Mesenchymal stem cell (in vitro differentiated cells and primary cell): ENCODE measurements around the gene AKR1C8.
"Not testable (repeated sequence)": the region's sequence is repeated elsewhere in the genome, so short reads cannot be mapped to it uniquely, and the experiment has no call there.

Experiments
- DNase-seq: peaks from one replicate; pipeline ENCODE4 v3.0.0-alpha.2; 2013
- H2AFZ ChIP-seq: one replicate; pipeline ENCODE4 v1.6.1; 2013; ENCODE audit warnings: low read depth, mild to moderate bottlenecking, control low read depth, inconsistent platforms, low read length, moderate library complexity
- H2AK5ac ChIP-seq: 2 replicates; pipeline ENCODE4 v1.6.1; 2013; ENCODE audit warnings: low read length, moderate library complexity, mild to moderate bottlenecking, inconsistent platforms; ENCODE audit not compliant: severe bottlenecking
- H2BK120ac ChIP-seq: one replicate; pipeline ENCODE4 v1.6.1; 2013; ENCODE audit warnings: low read depth, mild to moderate bottlenecking, inconsistent platforms, low read length, moderate library complexity
- H2BK12ac ChIP-seq, 2 experiments: one replicate each; pipeline ENCODE4 v1.6.1; 2013; ENCODE audit warnings: inconsistent platforms in 2 of 2, low read length in 2 of 2, mild to moderate bottlenecking in 2 of 2, moderate library complexity in 2 of 2, control low read depth in 1 of 2
- H2BK15ac ChIP-seq: one replicate; pipeline ENCODE4 v1.6.1; 2013; ENCODE audit warnings: mild to moderate bottlenecking, low read depth, inconsistent platforms; ENCODE audit not compliant: poor library complexity, severe bottlenecking
- H2BK5ac ChIP-seq: 2 replicates; pipeline ENCODE4 v1.6.1; 2013; ENCODE audit warnings: low read depth, mild to moderate bottlenecking, low read length, control low read depth, inconsistent platforms; ENCODE audit not compliant: poor library complexity, severe bottlenecking
- H3K14ac ChIP-seq, 2 experiments: one replicate each; pipeline ENCODE4 v1.6.1; 2013; ENCODE audit warnings: inconsistent platforms in 2 of 2, low read length in 2 of 2, control low read depth in 1 of 2, mild to moderate bottlenecking in 1 of 2, moderate library complexity in 1 of 2
- H3K18ac ChIP-seq, 2 experiments: one replicate each; pipeline ENCODE4 v1.6.1; 2013; ENCODE audit warnings: inconsistent platforms in 2 of 2, low read length in 2 of 2, control low read depth in 1 of 2, low read depth in 1 of 2, mild to moderate bottlenecking in 1 of 2
- H3K23ac ChIP-seq, 2 experiments: one replicate each; pipeline ENCODE4 v1.6.1; 2013; ENCODE audit warnings: inconsistent platforms in 2 of 2, low read length in 2 of 2, mild to moderate bottlenecking in 2 of 2, moderate library complexity in 2 of 2, control low read depth in 1 of 2
- H3K27ac ChIP-seq: 2 replicates; pipeline ENCODE4 v1.5.1; 2013; ENCODE audit warnings: mild to moderate bottlenecking, moderate library complexity, low read length, control low read depth, inconsistent platforms; ENCODE audit not compliant: poor library complexity, severe bottlenecking
- H3K27me3 ChIP-seq, 2 experiments: 2 replicates each; pipeline versions ENCODE4 v1.6.1 to v1.7.0; 2013; ENCODE audit warnings: low read length in 2 of 2, mild to moderate bottlenecking in 2 of 2, moderate library complexity in 2 of 2, control low read depth in 1 of 2, inconsistent platforms in 1 of 2; ENCODE audit not compliant: control insufficient read depth in 1 of 2, insufficient read depth in 1 of 2
- H3K36me3 ChIP-seq, 2 experiments: 2 replicates each; pipeline versions ENCODE4 v1.6.1 to v1.7.0; 2013; ENCODE audit warnings: low read length in 2 of 2, control low read depth in 1 of 2, inconsistent platforms in 1 of 2, low read depth in 1 of 2, mild to moderate bottlenecking in 1 of 2; ENCODE audit not compliant: insufficient read depth in 2 of 2, control insufficient read depth in 1 of 2
- H3K4ac ChIP-seq, 2 experiments: one replicate each; pipeline ENCODE4 v1.6.1; 2013; ENCODE audit warnings: inconsistent platforms in 2 of 2, low read length in 2 of 2, mild to moderate bottlenecking in 2 of 2, moderate library complexity in 2 of 2, control low read depth in 1 of 2, low read depth in 1 of 2
- H3K4me1 ChIP-seq: 2 replicates; pipeline ENCODE4 v1.6.1; 2013; ENCODE audit warnings: low read depth, low read length, control low read depth; ENCODE audit not compliant: control insufficient read depth, insufficient read depth
- H3K4me2 ChIP-seq: 2 replicates; pipeline ENCODE4 v1.6.1; 2013; ENCODE audit warnings: low read length, mild to moderate bottlenecking, inconsistent platforms; ENCODE audit not compliant: poor library complexity, severe bottlenecking
- H3K4me3 ChIP-seq, 2 experiments: 2 replicates each; pipeline versions ENCODE4 v1.5.1 to v1.7.0; 2013; ENCODE audit warnings: low read length in 2 of 2, mild to moderate bottlenecking in 2 of 2, control low read depth in 1 of 2, low read depth in 1 of 2; ENCODE audit not compliant: insufficient read depth in 1 of 2
- H3K79me1 ChIP-seq: replicated peaks from 2 replicates; pipeline ENCODE4 v1.6.1; 2013; ENCODE audit warnings: mild to moderate bottlenecking, control low read depth, low read length, inconsistent platforms; ENCODE audit not compliant: poor library complexity, severe bottlenecking
- H3K9ac ChIP-seq: 2 replicates; pipeline ENCODE4 v1.7.0; 2013; ENCODE audit warnings: mild to moderate bottlenecking, low read length, moderate library complexity
- H3K9me3 ChIP-seq: 2 replicates; pipeline ENCODE4 v1.7.0; 2013; ENCODE audit warnings: mild to moderate bottlenecking, low read length; ENCODE audit not compliant: control insufficient read depth
- H4K8ac ChIP-seq: one replicate; pipeline ENCODE4 v1.6.1; 2013; ENCODE audit warnings: inconsistent platforms, mild to moderate bottlenecking, low read length, moderate library complexity
- H4K91ac ChIP-seq: one replicate; pipeline ENCODE4 v1.6.1; 2013; ENCODE audit warnings: mild to moderate bottlenecking, low read length, inconsistent platforms
- WGBS: methylation state at CpG from one replicate; pipeline ENCODE4 v1.1.7; 2013; ENCODE audit warnings: mixed read lengths; 5-methylcytosine and 5-hydroxymethylcytosine counted together

Gene AKR1C8

GRCh38 chr10:5143137-5143536 is 41.8 kb downstream of the AKR1C8 start:
- Histone ChIP-seq H3K9ac (no peak overlapping the region), H3K27ac (no peak overlapping the region), H3K23ac (no peak overlapping the region), H2AFZ (no peak overlapping the region), H2BK15ac (no peak overlapping the region), H3K27me3 (no peaks in the 10 kb centered on the region), H3K9me3 (no peaks in the 10 kb centered on the region), H2BK12ac (no peak overlapping the region), H2BK120ac (no peak overlapping the region), H3K4me1 (no peaks in the 10 kb centered on the region), H3K14ac (no peak overlapping the region), H3K4me2 (no peak overlapping the region), H4K8ac (no peak overlapping the region), H3K18ac (no peak overlapping the region), H3K4ac (no peak overlapping the region), H3K79me1 (no peaks in the 10 kb centered on the region), H2BK5ac (no peak overlapping the region), H3K4me3 (no peak overlapping the region), H4K91ac (no peak overlapping the region), H3K36me3 (no peaks in the 10 kb centered on the region), H2AK5ac (no peak overlapping the region)
- DNase-seq: no peak
- 75% methylated on average over 4 of the region's 5 CpGs for WGBS

- no peak overlapping the region for H3K9ac ChIP-seq
- H3K23ac ChIP-seq: no peak overlapping the region
- H4K91ac ChIP-seq: no peak overlapping the region
- DNase-seq: no peak
- no peak overlapping the region for H2BK12ac ChIP-seq
- no peak overlapping the region for H3K4me2 ChIP-seq
- H3K4me3 ChIP-seq: no peak overlapping the region
- H2BK120ac ChIP-seq: no peak overlapping the region
- H2BK5ac ChIP-seq: no peak overlapping the region
- H3K36me3 ChIP-seq: no peaks in the 10 kb centered on the region
- no peak overlapping the region for H2AK5ac ChIP-seq
- H4K8ac ChIP-seq: no peak overlapping the region
- no peaks in the 10 kb centered on the region for H3K27me3 ChIP-seq
- H3K4ac ChIP-seq: no peak overlapping the region
- no peaks in the 10 kb centered on the region for H3K79me1 ChIP-seq
- WGBS: 57% methylated on average over 3 of the region's 4 CpGs
- H2AFZ ChIP-seq: no peak overlapping the region
- H3K4me1 ChIP-seq: no peaks in the 10 kb centered on the region
- no peak overlapping the region for H2BK15ac ChIP-seq
- H3K27ac ChIP-seq: no peak overlapping the region
- H3K14ac ChIP-seq: no peak overlapping the region
- H3K18ac ChIP-seq: no peak overlapping the region
- H3K9me3 ChIP-seq: no peaks in the 10 kb centered on the region
These were observed 42.8 kb downstream of the AKR1C8 start for GRCh38 chr10:5142199-5142598.

GRCh38 chr10:5137699-5138098 is 47.3 kb downstream of the AKR1C8 start:
- not testable (repeated sequence) for H4K8ac ChIP-seq, DNase-seq, H3K4me2 ChIP-seq, H3K27ac ChIP-seq, H2AK5ac ChIP-seq, H2BK5ac ChIP-seq, H3K14ac ChIP-seq, H3K27me3 ChIP-seq, H2AFZ ChIP-seq, H3K18ac ChIP-seq, H3K9ac ChIP-seq, H4K91ac ChIP-seq, H3K79me1 ChIP-seq, H3K4ac ChIP-seq, H3K23ac ChIP-seq, H3K36me3 ChIP-seq, H2BK12ac ChIP-seq, H2BK120ac ChIP-seq, H2BK15ac ChIP-seq, H3K4me1 ChIP-seq, H3K4me3 ChIP-seq
- 56% methylated on average over 2 of the region's 4 CpGs for WGBS
- peaks cover 17% of the 10 kb centered on the region for H3K9me3 ChIP-seq

GRCh38 chr10:5136468-5137087 is 48.4 kb downstream of the AKR1C8 start:
- Histone ChIP-seq H2AK5ac (no peak overlapping the region), H3K9ac (no peak overlapping the region), H4K8ac (no peak overlapping the region), H2BK15ac (no peak overlapping the region), H3K79me1 (no peaks in the 10 kb centered on the region), H3K9me3 (peaks cover 17% of the 10 kb centered on the region), H3K4ac (no peak overlapping the region), H3K23ac (no peak overlapping the region), H3K36me3 (no peaks in the 10 kb centered on the region), H2BK120ac (no peak overlapping the region), H2AFZ (no peak overlapping the region), H2BK5ac (no peak overlapping the region), H3K27me3 (no peaks in the 10 kb centered on the region), H2BK12ac (no peak overlapping the region), H3K4me2 (no peak overlapping the region), H4K91ac (no peak overlapping the region), H3K27ac (no peak overlapping the region), H3K14ac (no peak overlapping the region), H3K4me3 (no peak overlapping the region), H3K4me1 (no peaks in the 10 kb centered on the region), H3K18ac (no peak overlapping the region)
- no peak for DNase-seq
- WGBS: no CpG with 5 or more reads among the region's 1 CpG
